ENCODE data around the gene MUSK.
"Not testable (repeated sequence)": the region's sequence is repeated elsewhere in the genome, so short reads cannot be mapped to it uniquely, and the experiment has no call there.

MUSK gene

DNA sequence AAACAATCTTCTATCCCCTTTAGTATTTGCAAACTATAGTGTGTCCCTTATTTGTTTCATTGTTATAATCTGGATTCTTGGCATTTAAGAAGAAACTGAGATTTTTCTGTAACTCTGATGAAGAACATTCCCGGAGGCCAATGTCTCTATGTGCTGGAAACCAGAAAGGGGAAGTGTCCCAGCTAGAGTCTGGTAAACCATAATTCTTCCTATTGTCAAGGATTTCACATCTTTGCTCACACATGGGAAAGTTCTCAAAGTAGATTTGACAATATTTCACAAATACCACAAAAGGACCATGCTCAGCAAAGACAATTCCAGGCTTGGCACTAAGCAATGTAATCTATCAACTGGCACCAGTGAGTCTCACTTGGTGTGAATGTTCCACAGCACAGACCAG, 146.8 kb downstream of the MUSK start:
- no peak for DNase-seq

DNA sequence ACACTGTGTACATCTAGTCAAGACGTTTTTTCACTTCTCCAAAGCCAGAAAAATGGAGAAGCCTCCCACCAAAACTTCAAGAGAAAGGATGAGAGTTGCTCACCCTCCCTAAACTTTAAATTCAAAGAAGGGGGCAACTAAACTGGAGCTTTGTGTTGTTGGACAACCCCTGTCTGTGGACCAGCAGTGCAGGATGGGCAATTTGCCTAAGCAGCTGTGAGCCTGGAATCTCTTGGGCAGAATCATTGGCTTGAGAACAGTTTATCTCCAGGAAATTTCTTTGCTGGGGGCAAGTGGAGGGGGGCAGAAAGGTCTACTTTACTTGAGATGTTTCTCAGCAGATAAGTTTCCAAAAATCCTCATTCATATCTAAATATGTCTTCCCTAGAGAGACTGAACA, 151.8 kb downstream of the MUSK start:
- no peak for DNase-seq

DNA sequence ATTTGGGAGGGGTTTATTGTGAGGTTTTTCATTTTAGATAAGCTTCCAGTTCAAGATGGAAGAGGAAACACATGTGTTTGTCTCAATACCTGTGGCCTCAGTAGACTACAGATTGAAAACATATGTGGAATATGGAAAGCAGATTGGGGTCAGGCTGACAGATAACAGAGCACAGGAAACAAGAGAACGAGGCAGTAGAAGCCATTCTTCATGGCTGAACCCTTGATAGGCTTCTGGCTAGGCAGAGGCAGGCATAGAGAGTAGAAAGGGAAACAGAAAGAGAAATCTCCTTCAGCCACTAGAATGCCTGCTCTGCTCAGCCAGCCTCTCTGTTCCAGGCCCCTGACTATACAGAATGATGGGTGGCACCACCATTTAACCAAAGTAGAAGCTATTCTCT, 152.5 kb downstream of the MUSK start:
- no peak for DNase-seq

GRCh38 chr9:110825129-110825528, 156.5 kb downstream of the MUSK start:
- not testable (repeated sequence) for DNase-seq

DNA sequence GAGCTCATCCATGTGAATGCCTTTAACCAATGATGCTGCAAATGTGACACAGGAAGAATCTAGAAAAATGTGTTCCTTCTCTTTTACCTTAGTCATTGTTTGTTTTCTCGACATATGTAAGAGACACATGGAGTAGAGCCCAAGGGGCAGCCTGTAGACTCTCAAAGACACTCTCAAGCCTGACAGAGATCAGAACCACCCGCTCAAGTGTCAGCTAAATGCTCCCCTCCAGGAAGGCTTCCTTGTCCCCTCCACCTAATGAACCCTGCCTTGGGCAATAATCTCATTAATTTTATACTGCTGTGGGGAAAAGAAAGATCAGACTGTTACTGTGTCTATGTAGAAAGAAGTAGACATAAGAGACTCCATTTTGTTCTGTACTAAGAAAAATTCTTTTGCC, 157.4 kb downstream of the MUSK start:
- no peak for DNase-seq

- DNase-seq = not testable (repeated sequence)
Measured at GRCh38 chr9:110826400-110826799, 157.8 kb downstream of the MUSK start.

- no peak for DNase-seq
Measured at GRCh38 chr9:110828264-110828663, 159.7 kb downstream of the MUSK start.

DNA sequence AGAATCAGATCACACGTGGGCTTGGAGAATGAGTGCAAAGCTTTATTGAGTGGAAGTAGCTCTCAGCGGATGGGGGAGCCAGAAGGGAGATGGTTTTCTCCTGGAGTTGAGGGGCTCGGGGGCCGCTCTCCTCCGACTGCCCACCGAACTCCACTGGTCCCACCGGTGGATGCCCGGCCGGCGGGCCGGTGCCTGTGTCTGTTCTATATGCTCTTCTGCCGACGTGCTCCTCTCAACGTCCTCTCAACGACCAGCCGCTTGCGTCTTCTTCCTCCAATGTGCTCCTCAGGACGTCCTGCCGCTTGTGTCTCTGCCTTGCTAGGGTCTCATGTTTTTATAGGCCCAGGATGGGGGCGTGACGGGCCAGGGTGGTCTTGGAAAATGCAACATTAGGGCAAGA, 161.9 kb downstream of the MUSK start:
- DNase-seq = no peak

DNA sequence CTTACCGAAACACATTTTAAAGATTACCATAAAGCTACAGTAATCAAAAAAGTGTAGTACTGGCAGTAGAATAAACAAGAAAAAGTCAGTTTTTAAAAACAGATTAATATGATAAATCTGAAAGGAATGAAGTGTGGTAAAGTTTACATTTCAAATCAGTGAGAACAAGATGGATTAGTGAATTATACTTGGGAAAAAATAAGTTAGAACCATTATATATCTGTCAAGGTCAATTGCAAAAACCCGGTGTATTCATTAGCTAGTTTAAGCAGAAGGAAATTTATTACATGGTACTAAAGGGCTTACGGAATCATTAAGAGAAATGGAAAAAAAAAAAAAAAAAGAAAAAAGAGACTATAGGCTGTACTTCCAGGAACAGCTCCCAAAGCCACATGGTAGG, 164.3 kb downstream of the MUSK start:
- no peak for DNase-seq

GRCh38 chr9:110835404-110835803, 166.8 kb downstream of the MUSK start:
- DNase-seq = no peak

GRCh38 chr9:110835859-110836271, 167.3 kb downstream of the MUSK start:
- DNase-seq = no peak

DNA sequence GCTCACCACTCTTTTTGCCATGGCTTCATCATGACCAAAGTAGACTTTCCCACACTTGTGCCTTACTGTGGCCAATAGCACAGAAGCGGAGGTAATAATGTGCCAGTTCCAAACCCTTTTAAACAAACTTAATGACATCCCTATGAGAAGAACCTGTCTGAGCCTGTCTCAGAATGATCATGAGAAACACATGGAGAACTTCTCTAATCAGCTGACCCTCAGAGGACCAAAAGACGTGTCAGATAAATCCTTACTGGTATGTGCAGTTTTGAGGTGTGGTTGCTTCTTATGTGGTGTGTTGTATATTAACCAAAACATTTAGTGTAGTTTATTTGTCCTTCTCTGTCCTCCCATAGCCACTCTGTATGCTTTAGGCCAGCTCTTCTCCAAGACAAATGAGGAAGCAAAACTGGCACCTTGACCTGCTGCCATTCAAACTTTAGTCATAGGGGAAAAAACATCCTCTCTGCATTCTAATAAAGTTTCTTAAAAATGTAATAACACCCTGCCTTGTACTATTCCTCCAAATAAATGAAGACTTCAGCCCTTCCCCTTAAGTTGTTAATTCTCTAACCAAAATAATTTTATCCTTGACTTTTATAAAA, 168.9 kb downstream of the MUSK start:
- no peak for DNase-seq

DNA sequence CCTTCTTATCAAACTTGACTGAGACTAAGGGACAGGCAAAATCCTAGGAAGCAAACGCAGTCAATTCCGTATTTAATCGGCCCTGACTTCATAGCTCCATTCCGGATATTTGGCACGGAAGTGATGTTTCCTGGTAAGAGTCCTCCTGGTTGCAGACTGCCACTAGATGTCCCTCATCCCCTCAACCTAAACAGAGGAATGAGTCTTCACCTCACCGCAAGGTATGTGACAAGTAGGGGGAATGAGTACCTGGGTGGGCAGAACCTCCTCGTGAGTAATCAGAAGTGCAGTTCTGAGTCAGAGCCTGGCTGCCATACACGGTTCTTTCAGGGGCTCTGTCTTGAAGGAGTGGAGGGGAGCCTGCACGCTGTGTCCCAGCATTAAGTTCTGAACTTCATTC, 173.6 kb downstream of the MUSK start:
- DNase-seq = no peak

DNA sequence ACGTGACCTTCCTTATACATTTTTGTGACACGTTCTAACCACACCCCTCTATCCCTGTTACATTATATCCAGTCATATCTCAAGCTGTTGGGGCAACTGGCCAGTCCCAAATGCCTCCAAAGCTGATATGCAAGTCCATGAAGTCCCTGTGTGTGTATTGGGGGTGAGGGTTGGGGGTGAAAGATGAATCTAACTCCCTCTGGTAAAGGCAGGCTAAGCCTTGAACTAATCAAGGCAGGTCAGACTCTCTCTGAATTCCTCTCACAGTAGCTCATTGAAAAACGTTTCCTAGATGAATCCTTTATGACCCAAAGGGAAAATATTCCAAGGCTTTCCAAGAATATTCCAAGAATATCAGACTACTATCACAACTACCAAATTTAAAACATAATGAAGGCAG, 174.4 kb downstream of the MUSK start:
- no peak for DNase-seq

DNA sequence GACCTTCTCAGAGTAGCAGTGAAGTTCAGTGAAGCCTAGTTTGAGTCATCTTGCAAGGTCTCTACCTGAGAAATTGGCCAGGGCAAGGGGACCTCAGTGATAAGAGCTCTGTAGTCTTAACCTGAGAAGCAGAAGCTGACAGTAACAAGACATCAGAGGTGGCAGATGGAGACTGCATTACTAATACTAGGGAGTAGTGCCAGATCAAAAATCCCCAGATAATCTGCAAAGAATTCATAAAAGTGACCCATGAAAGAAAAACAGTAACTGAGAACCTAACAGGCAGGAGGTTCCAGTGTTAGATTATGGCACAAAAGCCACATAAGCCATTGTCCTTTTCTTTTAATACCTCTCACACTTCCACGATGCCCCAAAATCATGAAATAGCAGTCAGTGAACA, 175.5 kb downstream of the MUSK start:
- no peak for DNase-seq

DNA sequence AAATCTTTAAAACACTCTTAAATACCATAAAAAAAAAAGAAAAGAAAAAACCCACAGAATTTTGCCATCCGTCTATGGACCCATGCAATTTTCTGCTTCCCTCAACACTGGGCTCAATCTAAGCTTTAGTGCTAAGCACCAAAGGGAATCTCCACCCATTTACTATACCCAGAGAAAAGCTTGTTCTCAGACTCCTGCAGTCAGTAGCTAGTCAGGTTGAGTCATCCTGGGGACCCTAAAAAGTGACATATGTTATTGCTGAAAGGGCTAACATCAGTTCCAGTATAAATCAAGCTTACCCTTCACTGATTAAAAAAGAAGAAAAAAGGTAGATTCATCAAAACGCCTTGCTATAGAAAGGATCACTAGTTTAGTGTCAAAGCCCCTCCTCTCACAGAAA, 177.6 kb downstream of the MUSK start:
- no peak for DNase-seq

GRCh38 chr9:110847671-110848070, 179.1 kb downstream of the MUSK start:
- DNase-seq = no peak

- no peak for DNase-seq
Measured at GRCh38 chr9:110850401-110851135, 182.0 kb downstream of the MUSK start.
